CD14-positive monocyte (primary cell): Measurements from ENCODE around the gene ANTXR1. TPM values are rescaled to one million over a fixed set of nuclear protein-coding genes. Genes with fewer than 3 reads are reported as not detected.

ENCODE experiments used
- DNase-seq, 3 donors: peaks; one replicate each; pipeline ENCODE4 v3.0.0-alpha.2; 2011 to 2022
- H2AFZ ChIP-seq: 2 replicates; pipeline ENCODE4 v1.6.0; 2012; ENCODE audit warnings: mild to moderate bottlenecking, low read depth, low read length, inconsistent platforms; ENCODE audit not compliant: insufficient read depth, poor library complexity, severe bottlenecking
- H3K27ac ChIP-seq, 2 donors: 1 replicate in 1 of 2; 2 replicates in 1 of 2; pipeline ENCODE4 v1.5.1; 2012 to 2013; ENCODE audit warnings: low read length in 2 of 2, control low read depth in 1 of 2, inconsistent platforms in 1 of 2, low read depth in 1 of 2, mild to moderate bottlenecking in 1 of 2
- H3K27me3 ChIP-seq, 2 donors: one replicate each; pipeline versions ENCODE4 v1.6.0 to v1.6.1; 2011 to 2013; ENCODE audit warnings: low read length in 2 of 2; ENCODE audit not compliant: control insufficient read depth in 2 of 2, insufficient read depth in 2 of 2
- H3K36me3 ChIP-seq, 2 donors: replicated peaks in 1 of 2; 1 replicate in 1 of 2; 2 replicates in 1 of 2; pipeline versions ENCODE4 v1.5.1 to v1.6.1; 2012 to 2013; ENCODE audit warnings: low read length in 2 of 2, control low read depth in 1 of 2, inconsistent platforms in 1 of 2, mild to moderate bottlenecking in 1 of 2; ENCODE audit not compliant: insufficient read depth in 2 of 2, control insufficient read depth in 1 of 2
- H3K4me1 ChIP-seq, 2 donors: 1 replicate in 1 of 2; 2 replicates in 1 of 2; pipeline versions ENCODE4 v1.5.1 to v1.6.1; 2012 to 2013; ENCODE audit warnings: low read length in 2 of 2, control low read depth in 1 of 2, inconsistent platforms in 1 of 2, mild to moderate bottlenecking in 1 of 2, moderate library complexity in 1 of 2; ENCODE audit not compliant: insufficient read depth in 2 of 2, control insufficient read depth in 1 of 2
- H3K4me2 ChIP-seq: replicated peaks from 2 replicates; pipeline ENCODE3; 2012; ENCODE audit warnings: low read length, moderate library complexity, mild to moderate bottlenecking; ENCODE audit not compliant: poor library complexity, severe bottlenecking; ENCODE audit errors: extremely low read depth
- H3K4me3 ChIP-seq, 3 experiments: fragments of 200-600 bp in 1 of 3; sonication (generic) in 1 of 3; replicated peaks in 1 of 3; 1 replicate in 2 of 3; 2 replicates in 1 of 3; pipeline ENCODE4 v1.5.1; 2011 to 2013; ENCODE audit warnings: low read length in 3 of 3, mild to moderate bottlenecking in 3 of 3, control low read depth in 2 of 3, low read depth in 2 of 3, inconsistent platforms in 1 of 3, moderate library complexity in 1 of 3
- H3K79me2 ChIP-seq: 2 replicates; pipeline ENCODE4 v1.6.0; 2012; ENCODE audit warnings: mild to moderate bottlenecking, control low read depth, inconsistent platforms, low read length, moderate library complexity; ENCODE audit not compliant: insufficient read depth
- H3K9ac ChIP-seq: 2 replicates; pipeline ENCODE4 v1.6.0; 2017; ENCODE audit warnings: low read length, mild to moderate bottlenecking; ENCODE audit not compliant: insufficient read depth, poor library complexity, severe bottlenecking
- H3K9me3 ChIP-seq, 2 donors: replicated peaks in 1 of 2; 1 replicate in 1 of 2; 2 replicates in 1 of 2; pipeline versions ENCODE4 v1.5.1 to v1.6.1; 2012 to 2013; ENCODE audit warnings: low read length in 2 of 2, control low read depth in 1 of 2; ENCODE audit not compliant: control insufficient read depth in 1 of 2, insufficient read depth in 1 of 2
- H4K20me1 ChIP-seq: 2 replicates; pipeline ENCODE4 v1.6.0; 2012; ENCODE audit warnings: mild to moderate bottlenecking, low read length, control low read depth, moderate library complexity; ENCODE audit not compliant: insufficient read depth
- H3K27ac Mint-ChIP-seq, 7 donors: one replicate each; pipeline ENCODE4 v1.8.0; 2020; ENCODE audit warnings: mild to moderate bottlenecking in 7 of 7, mixed read lengths in 7 of 7, moderate library complexity in 6 of 7, inconsistent platforms in 2 of 7
- H3K27me3 Mint-ChIP-seq, 3 donors: one replicate each; pipeline ENCODE4 v1.8.0; 2021 to 2022; ENCODE audit warnings: low read depth in 3 of 3, mild to moderate bottlenecking in 3 of 3, mixed read lengths in 3 of 3, moderate library complexity in 3 of 3, inconsistent platforms in 1 of 3
- H3K36me3 Mint-ChIP-seq, 2 donors: one replicate each; pipeline ENCODE4 v1.8.0; 2020; ENCODE audit warnings: mixed read lengths in 2 of 2, inconsistent platforms in 1 of 2, mild to moderate bottlenecking in 1 of 2
- H3K4me1 Mint-ChIP-seq: one replicate; pipeline ENCODE4 v1.8.0; 2020; ENCODE audit warnings: mild to moderate bottlenecking, mixed read lengths
- H3K4me3 Mint-ChIP-seq, 2 donors: one replicate each; pipeline ENCODE4 v1.8.0; 2020; ENCODE audit warnings: mild to moderate bottlenecking in 2 of 2, mixed read lengths in 2 of 2, moderate library complexity in 1 of 2
- H3K9me3 Mint-ChIP-seq, 7 donors: one replicate each; pipeline ENCODE4 v1.8.0; 2020 to 2022; ENCODE audit warnings: mixed read lengths in 7 of 7, mild to moderate bottlenecking in 6 of 7, moderate library complexity in 6 of 7, inconsistent platforms in 2 of 7
- CTCF ChIP-seq: fragments of 200-600 bp; IDR thresholded peaks from one replicate; pipeline ENCODE4 v1.8.0; 2022; ENCODE audit warnings: antibody characterized with exemption, mild to moderate bottlenecking
- WGBS: methylation state at CpG from one replicate; pipeline ENCODE4 v1.1.5; 2013; ENCODE audit warnings: missing lambda C conversion rate; ENCODE audit not compliant: insufficient coverage; 5-methylcytosine and 5-hydroxymethylcytosine counted together
- intact Hi-C, 2 donors: fragments of 100-400 bp; cut with micrococcal nuclease; formaldehyde crosslinking; loops; one replicate each; pipeline versions ENCODE4 v1.15.0 to v1.15.1; 2023
- polyA plus RNA-seq, 3 donors: library from polyadenylated mRNA; depleted of rRNA in 1 of 3; unstranded in 2 of 3; stranded (reverse) in 1 of 3; fragments of 300-500 nt in 2 of 3; fragments of >200 nt in 1 of 3; fragmentation: Illumina TruSeq in 2 of 3; gene quantifications; 1 replicate in 2 of 3; 2 replicates in 1 of 3; pipeline ENCODE4 v1.2.3, GENCODE V29; 2012 to 2021

Gene ANTXR1
- polyA plus RNA-seq, 3 donors = not detected

- intact Hi-C loops = no loop called here
- Histone ChIP-seq H3K9ac (no peak overlapping the region), H3K4me1 (no peaks in the 10 kb centered on the region), H4K20me1 (no peaks in the 10 kb centered on the region), H3K4me2 (no peak overlapping the region), H3K27ac (no peak overlapping the region), H2AFZ (no peak overlapping the region), H3K27me3 (no peaks in the 10 kb centered on the region), H3K79me2 (no peaks in the 10 kb centered on the region), H3K9me3 (no peaks in the 10 kb centered on the region), H3K4me3 (no peak overlapping the region), H3K36me3 (no peaks in the 10 kb centered on the region)
- H3K36me3 Mint-ChIP-seq = no peaks in the 10 kb centered on the region
- H3K9me3 Mint-ChIP-seq = peaks cover 0 to 7% (median 2%) of the 10 kb centered on the region in 7 donors
- H3K27me3 Mint-ChIP-seq = peaks cover 0 to 7% (median 7%) of the 10 kb centered on the region in 3 donors
- H3K27ac Mint-ChIP-seq = no peak overlapping the region
- no peaks in the 10 kb centered on the region for H3K4me1 Mint-ChIP-seq
- H3K4me3 Mint-ChIP-seq = no peak overlapping the region
- WGBS = no CpG with 5 or more reads among the region's 2 CpGs
- no peak for DNase-seq
- no peak for TF ChIP-seq CTCF
These were observed 239.0 kb downstream of the ANTXR1 start for GRCh38 chr2:69251943-69252342.

GRCh38 chr2:69253112-69253511, 240.1 kb downstream of the ANTXR1 start:
- no peak overlapping the region for H3K9ac ChIP-seq
- H3K27me3 Mint-ChIP-seq = peaks cover 0 to 7% (median 6%) of the 10 kb centered on the region in 3 donors
- no peak for TF ChIP-seq CTCF
- no peaks in the 10 kb centered on the region for H3K36me3 Mint-ChIP-seq
- H3K27ac ChIP-seq = no peak overlapping the region
- H2AFZ ChIP-seq = no peak overlapping the region
- H3K79me2 ChIP-seq = no peaks in the 10 kb centered on the region
- no peak overlapping the region for H3K4me3 Mint-ChIP-seq
- no peaks in the 10 kb centered on the region for H3K4me1 Mint-ChIP-seq
- H3K27ac Mint-ChIP-seq = no peak overlapping the region
- H3K27me3 ChIP-seq = no peaks in the 10 kb centered on the region
- intact Hi-C loops = no loop called here
- no peak overlapping the region for H3K4me3 ChIP-seq
- no peak overlapping the region for H3K4me2 ChIP-seq
- no peaks in the 10 kb centered on the region for H3K36me3 ChIP-seq
- no CpG with 5 or more reads among the region's 2 CpGs for WGBS
- no peak for DNase-seq
- no peaks in the 10 kb centered on the region for H3K4me1 ChIP-seq
- peaks cover 0 to 12% (median 3%) of the 10 kb centered on the region in 7 donors for H3K9me3 Mint-ChIP-seq
- H4K20me1 ChIP-seq = no peaks in the 10 kb centered on the region
- H3K9me3 ChIP-seq = no peaks in the 10 kb centered on the region
